ENCODE data around the gene PGBD5. TPM values are rescaled to one million over a fixed set of nuclear protein-coding genes. Genes with fewer than 3 reads are reported as not detected.

Gene PGBD5
- polyA plus RNA-seq, 1 donor (not counting 4 experiments of a cell fraction or from before 2014, with no cell fraction given), result 0.28 TPM

- H4K20me1 ChIP-seq (ENCODE audit: control insufficient read depth, extremely low read depth, insufficient read depth, low read length), result no peaks in the 10 kb centered on the region
- H3K9me3 ChIP-seq (ENCODE audit: control insufficient read depth, low read depth, low read length), result no peaks in the 10 kb centered on the region
- TF ChIP-seq, protein P1, sequence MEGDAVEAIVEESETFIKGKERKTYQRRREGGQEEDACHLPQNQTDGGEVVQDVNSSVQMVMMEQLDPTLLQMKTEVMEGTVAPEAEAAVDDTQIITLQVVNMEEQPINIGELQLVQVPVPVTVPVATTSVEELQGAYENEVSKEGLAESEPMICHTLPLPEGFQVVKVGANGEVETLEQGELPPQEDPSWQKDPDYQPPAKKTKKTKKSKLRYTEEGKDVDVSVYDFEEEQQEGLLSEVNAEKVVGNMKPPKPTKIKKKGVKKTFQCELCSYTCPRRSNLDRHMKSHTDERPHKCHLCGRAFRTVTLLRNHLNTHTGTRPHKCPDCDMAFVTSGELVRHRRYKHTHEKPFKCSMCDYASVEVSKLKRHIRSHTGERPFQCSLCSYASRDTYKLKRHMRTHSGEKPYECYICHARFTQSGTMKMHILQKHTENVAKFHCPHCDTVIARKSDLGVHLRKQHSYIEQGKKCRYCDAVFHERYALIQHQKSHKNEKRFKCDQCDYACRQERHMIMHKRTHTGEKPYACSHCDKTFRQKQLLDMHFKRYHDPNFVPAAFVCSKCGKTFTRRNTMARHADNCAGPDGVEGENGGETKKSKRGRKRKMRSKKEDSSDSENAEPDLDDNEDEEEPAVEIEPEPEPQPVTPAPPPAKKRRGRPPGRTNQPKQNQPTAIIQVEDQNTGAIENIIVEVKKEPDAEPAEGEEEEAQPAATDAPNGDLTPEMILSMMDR (optimal IDR thresholded peaks at IDR 0.05 in 1 of 3, IDR thresholded peaks at IDR 0.05 in 1 of 3, conservative IDR thresholded peaks at IDR 0.05 in 1 of 3; ENCODE audit: extremely low read depth in 1 of 3, insufficient read depth in 2 of 3, low read length in 3 of 3), result no peak
- no peaks in the 10 kb centered on the region for H3K9me1 ChIP-seq (ENCODE audit: control insufficient read depth, extremely low read depth, insufficient read depth, low read length)
- dilution Hi-C loops (cut with MboI; ENCODE audit: extremely low pct_ligation_motif_present, low sequenced_read_pairs), result no loop called here
- FAIRE-seq (no peak), DNase-seq (ENCODE audit: low read depth, low spot score) (no peak)
- no peaks in the 10 kb centered on the region for H3K79me2 ChIP-seq (ENCODE audit: control insufficient read depth, insufficient read depth, low read length)
- H3K4me1 ChIP-seq (ENCODE audit: control insufficient read depth, extremely low read depth, insufficient read depth, low read length), result peaks cover 11% of the 10 kb centered on the region
- H2AFZ ChIP-seq (ENCODE audit: control insufficient read depth, low read length), result no peak overlapping the region
- H3K27me3 ChIP-seq (ENCODE audit: control insufficient read depth, extremely low read depth, insufficient read depth, low read length), result peaks cover 17% of the 10 kb centered on the region
- no peak overlapping the region for H3K9ac ChIP-seq (ENCODE audit: control insufficient read depth, extremely low read depth, insufficient read depth, low read length)
- no peaks in the 10 kb centered on the region for H3K36me3 ChIP-seq (ENCODE audit: control insufficient read depth in 2 of 2, extremely low read depth in 1 of 2, insufficient read depth in 2 of 2, low read length in 2 of 2)
- no peak overlapping the region for H3K4me2 ChIP-seq (ENCODE audit: control insufficient read depth, extremely low read depth, insufficient read depth, low read depth, low read length)
- no peak overlapping the region for H3K27ac ChIP-seq (ENCODE audit: control insufficient read depth, insufficient read depth, low read length)
- H3K4me3 ChIP-seq (ENCODE audit: control insufficient read depth in 2 of 3, extremely low read depth in 1 of 3, insufficient read depth in 2 of 3, low read depth in 1 of 3, low read length in 3 of 3), result no peak overlapping the region
These were observed 70.5 kb downstream of the PGBD5 start for GRCh38 chr1:230355594-230355993.

- Histone ChIP-seq H3K9me3 (ENCODE audit: control insufficient read depth, low read depth, low read length) (no peaks in the 10 kb centered on the region), H3K36me3 (ENCODE audit: control insufficient read depth in 2 of 2, extremely low read depth in 1 of 2, insufficient read depth in 2 of 2, low read length in 2 of 2) (no peaks in the 10 kb centered on the region), H2AFZ (ENCODE audit: control insufficient read depth, low read length) (no peak overlapping the region), H3K4me3 (ENCODE audit: control insufficient read depth in 2 of 3, extremely low read depth in 1 of 3, insufficient read depth in 2 of 3, low read depth in 1 of 3, low read length in 3 of 3) (no peak overlapping the region), H3K9me1 (ENCODE audit: control insufficient read depth, extremely low read depth, insufficient read depth, low read length) (no peaks in the 10 kb centered on the region), H4K20me1 (ENCODE audit: control insufficient read depth, extremely low read depth, insufficient read depth, low read length) (no peaks in the 10 kb centered on the region), H3K27ac (ENCODE audit: control insufficient read depth, insufficient read depth, low read length) (no peak overlapping the region), H3K79me2 (ENCODE audit: control insufficient read depth, insufficient read depth, low read length) (no peaks in the 10 kb centered on the region), H3K4me2 (ENCODE audit: control insufficient read depth, extremely low read depth, insufficient read depth, low read depth, low read length) (no peak overlapping the region), H3K4me1 (ENCODE audit: control insufficient read depth, extremely low read depth, insufficient read depth, low read length) (peaks cover 11% of the 10 kb centered on the region), H3K9ac (ENCODE audit: control insufficient read depth, extremely low read depth, insufficient read depth, low read length) (no peak overlapping the region), H3K27me3 (ENCODE audit: control insufficient read depth, extremely low read depth, insufficient read depth, low read length) (peaks cover 19% of the 10 kb centered on the region)
- dilution Hi-C loops (cut with MboI; ENCODE audit: extremely low pct_ligation_motif_present, low sequenced_read_pairs), result no loop called here
- TF ChIP-seq, protein P1 (optimal IDR thresholded peaks at IDR 0.05 in 1 of 3, IDR thresholded peaks at IDR 0.05 in 1 of 3, conservative IDR thresholded peaks at IDR 0.05 in 1 of 3; ENCODE audit: extremely low read depth in 1 of 3, insufficient read depth in 2 of 3, low read length in 3 of 3), result no peak
- FAIRE-seq, result no peak
- no peak for DNase-seq (ENCODE audit: low read depth, low spot score)
These were observed 71.0 kb downstream of the PGBD5 start for GRCh38 chr1:230355128-230355527.

Data from keratinocyte (primary cell).